D721Med (cell line): ENCODE data around the gene TSPAN5.
A peak's percentile ranks its signal among the peaks of the same experiment; 100 is the strongest.

Experiments used
- DNase-seq: peaks from one replicate; pipeline ENCODE4 v3.0.0; 2011; ENCODE audit warnings: low spot score; ENCODE audit not compliant: insufficient read length
- FAIRE-seq: peaks from 2 replicates; lab custom pipeline; 2011; peaks lifted over from hg19 to GRCh38; lab: Jason Lieb, UNC
- TF ChIP-seq, protein P1 (sequence below): IDR thresholded peaks from 2 replicates; pipeline ENCODE4 v1.5.1; 2012; ENCODE audit warnings: mild to moderate bottlenecking, control low read depth; ENCODE audit not compliant: insufficient read depth; ENCODE audit errors: missing control alignments

The TSPAN5 gene

DNA sequence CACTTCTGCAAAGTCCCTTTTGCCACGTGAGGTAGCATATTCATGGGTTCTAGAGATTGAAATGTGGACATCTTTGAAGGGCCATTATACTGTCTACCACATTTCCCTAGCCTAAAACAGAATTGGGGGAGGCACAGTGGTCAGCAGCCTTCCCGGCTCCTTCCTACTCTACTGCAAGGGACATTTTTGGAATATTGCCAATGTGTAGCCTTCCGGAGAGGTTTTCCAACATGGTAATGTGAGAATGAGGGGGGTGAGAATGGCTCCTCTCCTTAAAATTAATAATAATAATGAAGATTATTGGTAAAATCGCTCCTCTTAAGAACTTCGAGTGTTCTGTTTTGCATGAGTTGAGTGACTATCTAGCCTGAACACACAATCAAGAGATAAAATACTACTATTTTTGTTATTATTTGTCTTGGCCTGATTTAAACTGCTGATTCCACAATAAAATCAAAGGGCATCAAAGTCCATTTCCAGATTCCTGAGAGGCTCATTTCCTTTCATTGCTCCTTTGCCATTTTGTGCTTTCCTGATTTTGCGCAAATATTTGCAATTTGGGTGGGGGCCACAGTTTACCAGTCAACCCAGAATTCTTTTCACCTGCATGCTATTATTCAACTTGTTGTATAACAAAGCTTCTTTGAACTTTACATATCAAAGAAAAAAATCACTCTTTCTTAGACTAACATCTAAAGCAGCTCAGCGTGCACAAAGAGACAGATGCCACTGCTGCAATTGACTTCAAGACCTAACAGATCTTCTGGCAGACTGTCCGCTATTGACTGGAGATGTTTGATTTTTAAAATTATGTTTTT lies 27.0 kb upstream of the TSPAN5 start:
- DNase-seq, result no peak
- TF ChIP-seq, protein P1, sequence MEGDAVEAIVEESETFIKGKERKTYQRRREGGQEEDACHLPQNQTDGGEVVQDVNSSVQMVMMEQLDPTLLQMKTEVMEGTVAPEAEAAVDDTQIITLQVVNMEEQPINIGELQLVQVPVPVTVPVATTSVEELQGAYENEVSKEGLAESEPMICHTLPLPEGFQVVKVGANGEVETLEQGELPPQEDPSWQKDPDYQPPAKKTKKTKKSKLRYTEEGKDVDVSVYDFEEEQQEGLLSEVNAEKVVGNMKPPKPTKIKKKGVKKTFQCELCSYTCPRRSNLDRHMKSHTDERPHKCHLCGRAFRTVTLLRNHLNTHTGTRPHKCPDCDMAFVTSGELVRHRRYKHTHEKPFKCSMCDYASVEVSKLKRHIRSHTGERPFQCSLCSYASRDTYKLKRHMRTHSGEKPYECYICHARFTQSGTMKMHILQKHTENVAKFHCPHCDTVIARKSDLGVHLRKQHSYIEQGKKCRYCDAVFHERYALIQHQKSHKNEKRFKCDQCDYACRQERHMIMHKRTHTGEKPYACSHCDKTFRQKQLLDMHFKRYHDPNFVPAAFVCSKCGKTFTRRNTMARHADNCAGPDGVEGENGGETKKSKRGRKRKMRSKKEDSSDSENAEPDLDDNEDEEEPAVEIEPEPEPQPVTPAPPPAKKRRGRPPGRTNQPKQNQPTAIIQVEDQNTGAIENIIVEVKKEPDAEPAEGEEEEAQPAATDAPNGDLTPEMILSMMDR, result no peak
- FAIRE-seq, result no peak

DNA sequence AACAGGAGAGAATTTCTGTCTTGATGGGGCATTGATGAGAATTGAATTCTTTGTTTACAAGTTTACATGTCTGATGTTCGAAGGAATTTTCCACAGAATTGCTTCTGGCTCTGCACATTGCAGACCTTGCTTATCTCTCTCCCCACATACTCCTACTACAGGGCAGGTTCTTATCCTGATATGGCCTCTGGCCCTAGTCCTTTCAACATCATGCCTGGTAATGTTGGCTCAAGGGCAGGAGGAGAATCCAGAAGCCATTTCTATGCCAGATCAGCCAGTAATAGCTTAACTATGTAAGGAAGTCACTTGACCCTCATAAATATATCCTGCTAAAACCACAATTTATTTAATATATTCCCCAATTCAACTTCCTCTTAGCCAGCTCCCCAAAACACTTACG lies 24.3 kb upstream of the TSPAN5 start:
- TF ChIP-seq, protein P1, result no peak
- DNase-seq, result no peak
- no peak for FAIRE-seq

DNA sequence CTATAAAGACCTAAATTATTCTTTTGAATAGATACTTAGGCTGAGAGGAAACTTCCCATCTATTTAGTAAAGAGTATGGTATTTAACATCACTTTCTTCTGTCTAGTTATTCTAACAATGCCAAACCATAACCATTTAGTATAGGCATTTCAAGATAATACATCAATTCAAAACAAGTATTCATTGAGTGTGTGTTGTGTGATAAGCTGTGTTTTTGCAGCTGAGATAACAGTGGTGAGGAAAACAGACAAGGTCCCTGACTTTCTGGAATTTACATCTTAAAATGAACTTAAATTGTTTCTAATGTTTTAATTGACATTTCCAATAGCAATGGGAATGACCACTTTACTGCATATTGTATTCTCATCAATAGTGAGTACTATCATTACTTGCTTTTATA lies 22.4 kb upstream of the TSPAN5 start:
- TF ChIP-seq, protein P1, result no peak
- peak; percentile 29 for FAIRE-seq
- DNase-seq, result no peak

DNA sequence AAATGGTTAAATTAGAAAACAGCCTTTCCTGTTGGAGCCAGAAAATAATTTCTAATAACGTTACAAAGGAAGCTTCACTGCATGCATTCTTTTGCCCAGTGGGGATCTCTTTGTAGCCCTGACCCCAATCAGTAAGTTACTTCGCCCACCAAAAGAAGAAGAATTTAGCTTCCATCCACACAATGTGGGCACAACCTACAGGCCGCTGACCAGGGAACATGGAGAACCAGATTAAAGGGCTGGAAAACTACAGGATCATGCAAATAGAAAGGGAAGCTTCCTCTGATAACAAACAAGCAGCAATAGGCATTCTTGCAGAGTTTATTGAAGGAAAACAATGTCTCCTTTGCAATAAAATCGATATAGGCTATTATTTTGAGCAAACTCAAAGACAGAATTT lies 21.3 kb upstream of the TSPAN5 start:
- TF ChIP-seq, protein P1, result no peak
- DNase-seq (no peak), FAIRE-seq (no peak)

DNA sequence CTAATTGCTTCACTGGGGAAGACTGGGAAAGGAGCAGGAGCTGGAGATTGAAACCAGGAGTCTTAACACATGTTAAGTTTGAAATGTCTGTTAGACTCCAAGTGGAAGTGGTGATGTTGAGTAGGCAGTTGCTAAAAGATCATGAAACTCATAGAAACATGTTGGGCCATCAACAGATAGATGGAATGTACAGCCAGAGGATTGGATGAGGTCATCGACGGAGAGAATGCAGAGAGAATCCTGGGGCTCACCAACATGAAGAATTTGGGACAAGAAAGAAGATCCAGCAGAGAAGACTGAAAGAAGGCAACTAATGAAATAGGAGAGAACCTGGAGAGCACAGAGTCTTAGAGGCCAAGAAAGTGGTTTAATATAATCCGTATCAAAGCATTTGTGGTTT lies 19.4 kb upstream of the TSPAN5 start:
- TF ChIP-seq, protein P1, result no peak
- FAIRE-seq, result no peak
- no peak for DNase-seq

DNA sequence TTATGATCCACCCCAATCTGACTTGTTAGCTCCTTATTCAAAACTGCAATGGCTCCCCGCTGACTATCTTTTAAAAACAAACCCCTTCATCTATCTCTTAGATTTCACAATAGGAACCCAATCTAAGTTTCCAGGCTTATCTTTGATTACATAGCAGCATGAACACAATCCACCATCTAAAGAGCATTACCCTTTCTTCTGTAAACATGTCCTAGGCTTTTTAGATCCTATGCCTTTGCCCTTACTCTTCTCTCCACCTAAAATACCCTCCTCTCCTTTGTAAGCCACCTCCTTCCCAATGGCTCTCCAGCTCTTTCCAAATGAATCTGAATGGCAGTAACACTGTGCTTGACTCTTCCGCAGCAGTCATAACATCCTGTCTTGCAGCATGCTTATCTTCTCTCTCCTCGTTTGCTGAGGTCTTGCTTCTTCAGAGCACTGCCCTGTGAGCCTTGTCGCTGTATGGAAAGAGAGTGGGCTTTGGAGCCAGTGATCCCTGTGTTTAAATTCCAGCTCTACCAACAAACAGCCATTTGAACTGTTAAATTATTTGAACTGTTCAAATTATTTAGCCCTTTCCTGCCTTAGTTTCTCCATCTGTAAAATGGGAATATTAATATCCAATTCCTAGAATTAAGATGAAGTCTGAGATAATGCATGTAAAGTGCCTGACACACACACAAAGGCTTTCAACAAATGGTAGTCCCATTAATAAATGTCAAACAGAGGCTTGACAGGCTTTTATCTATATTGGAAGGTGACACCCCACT lies 16.2 kb upstream of the TSPAN5 start:
- DNase-seq (no peak), FAIRE-seq (peak; percentile 87)
- TF ChIP-seq, protein P1, result no peak
